RPMI8226 (cell line): ENCODE measurements around the gene PLCL1.

Source experiments
- DNase-seq: peaks from one replicate; pipeline ENCODE4 v3.0.0-alpha.2; 2015

Gene PLCL1

GRCh38 chr2:197890168-197890567 is 85.8 kb downstream of the PLCL1 start:
- no peak for DNase-seq

- no peak for DNase-seq
Measured at GRCh38 chr2:197891897-197892442, 87.6 kb downstream of the PLCL1 start.

- peak; percentile 68 for DNase-seq
Measured at GRCh38 chr2:197893403-197894177, 89.2 kb downstream of the PLCL1 start.

GRCh38 chr2:197894751-197895274 is 90.4 kb downstream of the PLCL1 start:
- DNase-seq, result no peak

GRCh38 chr2:197897960-197898678 is 93.7 kb downstream of the PLCL1 start:
- DNase-seq, result no peak

GRCh38 chr2:197904446-197904845 is 100.1 kb downstream of the PLCL1 start:
- peak; percentile 11 for DNase-seq

GRCh38 chr2:197908156-197908555 is 103.8 kb downstream of the PLCL1 start:
- no peak for DNase-seq

- no peak for DNase-seq
Measured at GRCh38 chr2:197908990-197909776, 104.8 kb downstream of the PLCL1 start.

GRCh38 chr2:197911667-197912066 is 107.3 kb downstream of the PLCL1 start:
- no peak for DNase-seq

- DNase-seq, result no peak
Measured at GRCh38 chr2:197913084-197913483, 108.7 kb downstream of the PLCL1 start.

- no peak for DNase-seq
Measured at GRCh38 chr2:197914778-197915177, 110.4 kb downstream of the PLCL1 start.

- no peak for DNase-seq
Measured at GRCh38 chr2:197915548-197916265, 111.3 kb downstream of the PLCL1 start.

GRCh38 chr2:197919487-197919886 is 115.1 kb downstream of the PLCL1 start:
- DNase-seq, result no peak

GRCh38 chr2:197920088-197920487 is 115.7 kb downstream of the PLCL1 start:
- DNase-seq, result peak; percentile 7

GRCh38 chr2:197920592-197921201 is 116.3 kb downstream of the PLCL1 start:
- DNase-seq, result peak; percentile 61

GRCh38 chr2:197924483-197924882 is 120.1 kb downstream of the PLCL1 start:
- DNase-seq, result no peak

GRCh38 chr2:197925204-197925603 is 120.8 kb downstream of the PLCL1 start:
- no peak for DNase-seq

- no peak for DNase-seq
Measured at GRCh38 chr2:197925976-197926375, 121.6 kb downstream of the PLCL1 start.

- no peak for DNase-seq
Measured at GRCh38 chr2:197926673-197927072, 122.3 kb downstream of the PLCL1 start.

- no peak for DNase-seq
Measured at GRCh38 chr2:197927994-197928393, 123.6 kb downstream of the PLCL1 start.

- no peak for DNase-seq
Measured at GRCh38 chr2:197929008-197929885, 124.9 kb downstream of the PLCL1 start.
